Mesenteric fat pad (tissue), 1 donor: ENCODE measurements around the gene GOLGA6L10. TPM values are rescaled to one million over a fixed set of nuclear protein-coding genes. Genes with fewer than 3 reads are reported as not detected.
"Not testable (repeated sequence)": the region's sequence is repeated elsewhere in the genome, so short reads cannot be mapped to it uniquely, and the experiment has no call there.

ENCODE experiments used
- DNase-seq: peaks from one replicate; pipeline ENCODE4 v3.0.0-alpha.2; 2020; ENCODE audit warnings: low spot score
- long read RNA-seq: library from polyadenylated mRNA; unstranded; transcript quantifications from one replicate; pipeline ENCODE4 v2.0.0, GENCODE V29; 2020
- total RNA-seq: library from RNA; stranded (reverse); fragmentation: NEBNext Ultra II Directional; extraction: Animal tissue kit (Norgen Biotek cat#: 25700); gene quantifications from one replicate; pipeline ENCODE4 v1.2.1, GENCODE V29; 2021
- donor health status: DM: yes; HTN: yes; CAD: no.

Gene GOLGA6L10, protein sequence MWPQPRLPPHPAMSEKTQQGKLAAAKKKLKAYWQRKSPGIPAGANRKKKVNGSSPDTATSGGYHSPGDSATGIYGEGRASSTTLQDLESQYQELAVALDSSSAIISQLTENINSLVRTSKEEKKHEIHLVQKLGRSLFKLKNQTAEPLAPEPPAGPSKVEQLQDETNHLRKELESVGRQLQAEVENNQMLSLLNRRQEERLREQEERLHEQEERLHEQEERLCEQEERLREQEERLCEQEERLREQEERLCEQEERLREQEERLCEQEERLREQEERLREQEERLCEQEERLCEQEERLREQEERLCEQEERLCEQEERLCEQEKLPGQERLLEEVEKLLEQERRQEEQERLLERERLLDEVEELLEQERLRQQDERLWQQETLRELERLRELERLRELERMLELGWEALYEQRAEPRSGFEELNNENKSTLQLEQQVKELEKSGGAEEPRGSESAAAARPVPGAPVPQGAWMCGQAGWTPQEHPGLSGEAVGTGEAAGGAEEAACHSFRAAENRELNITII
- total RNA-seq, result 0.77 TPM
- long read RNA-seq, result 0 reads

DNA sequence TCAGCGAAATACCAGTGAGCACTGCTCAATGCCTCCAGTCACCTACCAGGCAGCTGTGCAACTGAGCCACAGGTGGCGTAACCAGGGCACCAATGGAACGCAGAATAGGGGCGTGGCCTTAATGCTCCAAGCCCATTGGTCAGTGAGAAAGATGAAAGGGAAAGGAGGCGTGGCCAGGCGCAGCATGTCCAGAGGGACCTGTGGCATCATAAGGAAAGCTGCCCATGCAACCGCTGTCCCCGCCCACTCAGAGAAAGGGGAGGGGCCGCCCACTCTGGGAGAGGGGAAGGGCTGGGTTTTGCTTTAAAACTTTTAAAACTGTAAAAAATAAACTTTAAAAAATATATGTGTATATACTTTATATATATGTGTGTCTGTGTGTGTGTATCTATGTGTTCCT lies at the start of gene GOLGA6L10:
GOLGA6L10 (minus strand) TSS at position 101 of the 400 bp plus-strand sequence; CDS start at position 1, 100 bp downstream.
- not testable (repeated sequence) for DNase-seq

- DNase-seq, result no peak
These were observed 49.5 kb upstream of the GOLGA6L10 start for GRCh38 chr15:82398785-82399184.

GRCh38 chr15:82397817-82398216 lies 48.5 kb upstream of the GOLGA6L10 start:
- no peak for DNase-seq

- DNase-seq, result not testable (repeated sequence)
These were observed 46.5 kb upstream of the GOLGA6L10 start for GRCh38 chr15:82395788-82396187.

- no peak for DNase-seq
These were observed 44.4 kb upstream of the GOLGA6L10 start for GRCh38 chr15:82393671-82394070.

DNA sequence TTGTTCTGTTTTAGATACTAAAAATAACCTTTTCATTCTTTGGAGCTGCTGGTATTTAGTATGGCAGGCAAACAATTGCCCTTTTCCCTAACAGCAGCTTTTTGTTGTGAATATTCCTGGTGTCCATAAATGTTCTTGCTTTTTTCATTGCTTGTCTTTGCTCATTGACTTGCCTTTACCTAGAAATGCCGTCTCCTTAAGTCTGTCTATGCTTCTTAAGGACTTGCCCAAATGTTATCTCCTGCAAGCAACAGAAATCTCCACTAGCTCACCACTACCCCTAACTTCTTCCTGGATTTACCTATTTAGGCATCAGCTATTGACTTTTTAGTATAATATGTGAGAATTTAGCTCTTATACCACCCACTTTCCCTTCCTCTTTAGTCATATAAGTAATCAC lies 42.8 kb upstream of the GOLGA6L10 start:
- DNase-seq, result not testable (repeated sequence)

DNA sequence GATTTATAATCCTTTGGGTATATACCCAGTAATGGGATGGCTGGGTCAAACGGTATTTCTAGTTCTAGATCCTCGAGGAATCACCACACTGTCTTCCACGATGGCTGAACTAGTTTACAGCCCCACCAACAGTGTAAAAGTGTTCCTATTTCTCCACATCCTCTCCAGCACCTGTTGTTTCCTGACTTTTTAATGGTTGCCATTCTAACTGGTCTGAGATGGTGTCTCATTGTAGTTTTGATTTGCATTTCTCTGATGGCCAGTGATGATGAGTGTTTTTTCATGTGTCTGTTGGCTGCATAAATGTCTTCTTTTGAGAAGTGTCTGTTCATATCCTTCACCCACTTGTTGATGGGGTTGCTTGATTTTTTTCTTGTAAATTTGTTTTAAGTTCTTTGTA lies 40.9 kb upstream of the GOLGA6L10 start:
- DNase-seq, result not testable (repeated sequence)

DNA sequence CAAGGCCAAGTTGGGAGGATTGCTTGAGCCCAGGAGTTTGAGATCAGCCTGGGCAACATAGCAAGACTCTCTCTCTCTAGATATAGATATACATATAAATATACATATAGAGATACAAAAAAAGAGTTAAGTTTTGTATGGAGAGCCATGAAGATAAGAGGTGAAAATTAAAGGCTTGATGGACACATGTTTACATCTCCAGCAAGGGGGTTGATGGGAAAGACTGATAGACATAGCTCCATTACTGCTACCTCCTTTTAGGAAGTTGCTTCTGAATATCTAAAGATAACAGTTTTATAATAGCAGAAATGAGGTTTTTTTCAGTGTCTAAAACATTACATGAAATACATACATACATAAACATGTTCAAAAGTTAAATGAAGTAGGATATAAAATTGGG lies 37.9 kb upstream of the GOLGA6L10 start:
- DNase-seq, result not testable (repeated sequence)

GRCh38 chr15:82381330-82381955 lies 32.2 kb upstream of the GOLGA6L10 start:
- not testable (repeated sequence) for DNase-seq

- not testable (repeated sequence) for DNase-seq
These were observed 30.3 kb upstream of the GOLGA6L10 start for GRCh38 chr15:82379552-82379951.

DNA sequence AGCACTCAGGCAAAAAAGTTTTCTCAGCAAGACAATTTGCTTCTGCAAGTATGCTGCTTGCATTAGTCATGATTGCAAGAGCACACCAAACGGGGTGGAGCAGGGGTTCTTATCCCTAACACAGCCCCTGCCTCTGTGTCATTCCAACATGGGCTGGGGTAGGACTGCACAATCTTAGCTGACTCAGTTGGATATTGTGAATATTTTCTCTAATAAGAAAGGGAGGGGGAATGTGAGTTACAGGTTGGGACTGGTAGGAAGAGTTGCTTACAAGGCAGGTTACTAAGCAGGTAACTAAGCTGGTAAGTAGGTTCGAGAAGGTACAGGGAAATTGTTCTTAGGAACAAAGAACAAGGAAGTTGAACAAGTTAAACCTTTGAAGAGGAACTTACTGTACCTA lies 24.4 kb upstream of the GOLGA6L10 start:
- not testable (repeated sequence) for DNase-seq

DNA sequence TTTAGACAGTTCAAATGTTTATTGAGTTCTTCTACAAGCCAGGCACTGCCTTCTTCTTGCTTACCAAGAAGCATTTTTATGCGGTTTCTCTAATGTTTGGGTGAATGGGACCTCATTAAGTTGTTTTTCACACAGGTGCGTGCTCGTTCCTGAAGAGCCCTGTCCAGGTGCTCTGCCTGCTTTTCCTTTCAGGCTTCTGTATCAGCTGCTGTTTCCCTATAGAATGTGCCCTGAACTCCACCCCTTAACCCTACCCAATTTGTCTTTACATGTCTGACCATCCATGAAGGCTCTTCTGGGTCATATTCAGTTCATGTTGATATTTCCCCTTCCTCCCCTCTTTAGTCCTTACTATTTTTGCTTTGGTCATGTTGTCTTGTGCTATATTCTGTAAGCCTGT lies 22.4 kb upstream of the GOLGA6L10 start:
- DNase-seq, result no peak

DNA sequence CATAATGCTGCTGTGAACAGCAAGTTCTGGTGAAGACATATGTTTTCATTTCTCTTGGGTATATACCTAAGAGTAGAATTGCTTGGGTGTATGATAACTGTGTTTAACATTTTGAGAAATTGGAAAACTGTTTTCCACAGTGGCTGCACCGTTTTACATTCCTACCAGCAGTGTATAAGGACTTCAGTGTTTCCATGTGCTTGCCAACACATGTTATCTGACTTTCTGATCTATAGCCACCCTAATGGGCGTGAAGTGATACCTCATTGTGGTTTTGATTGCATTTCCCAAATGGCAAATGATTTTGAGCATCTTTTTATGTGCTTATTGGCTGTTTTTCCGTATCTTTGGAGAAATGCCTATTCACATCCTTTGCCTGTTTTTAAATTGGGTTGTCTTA lies 18.5 kb upstream of the GOLGA6L10 start:
- DNase-seq, result not testable (repeated sequence)

DNA sequence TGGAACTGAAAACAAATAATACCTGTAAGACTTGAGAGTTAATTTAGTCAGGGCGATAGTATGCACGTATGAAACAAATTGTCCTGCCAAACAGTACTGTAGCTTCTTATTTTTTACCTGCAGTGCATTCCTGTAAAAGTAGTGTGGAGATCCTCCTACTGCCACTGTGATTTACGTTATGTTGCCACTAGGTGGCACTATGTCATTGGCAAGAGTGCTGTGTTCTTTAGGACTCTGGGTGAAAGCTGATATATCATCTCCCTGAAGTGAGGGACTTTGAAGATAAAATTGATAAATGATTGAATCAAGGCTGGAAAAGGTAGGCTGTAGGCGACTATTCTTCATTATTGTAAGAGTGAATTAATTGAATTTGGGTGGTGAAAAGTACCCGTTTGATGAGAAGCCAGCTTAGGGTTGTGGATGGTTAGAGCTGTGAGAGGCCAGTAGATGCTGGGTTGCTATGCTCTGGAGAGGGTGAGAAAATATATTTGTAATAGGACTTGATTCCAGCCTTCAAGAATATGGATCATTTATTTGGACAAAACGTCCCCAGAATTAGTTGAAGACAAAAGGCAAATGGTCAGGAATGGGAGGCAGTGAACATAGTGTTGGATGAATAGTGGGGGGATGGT lies 16.5 kb upstream of the GOLGA6L10 start:
- not testable (repeated sequence) for DNase-seq

DNA sequence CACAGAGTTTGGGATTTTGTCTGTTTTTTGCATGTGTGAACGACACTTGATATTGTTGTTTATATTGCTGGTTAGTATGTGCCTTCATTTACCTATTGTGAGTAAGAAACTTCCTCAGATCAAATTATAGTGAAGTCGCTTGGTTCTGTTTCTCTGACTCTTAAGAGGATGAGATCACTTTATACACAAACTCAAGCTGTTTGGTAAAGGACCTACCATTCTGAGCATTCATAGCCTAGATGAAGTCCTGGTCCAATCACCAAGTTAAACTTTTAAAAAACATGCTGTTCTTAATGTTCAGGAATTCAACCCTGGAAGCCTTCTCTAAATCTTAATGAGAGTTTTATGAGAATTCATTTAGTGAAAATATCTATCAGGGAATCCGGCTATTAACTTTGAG lies 15.3 kb upstream of the GOLGA6L10 start:
- not testable (repeated sequence) for DNase-seq

DNA sequence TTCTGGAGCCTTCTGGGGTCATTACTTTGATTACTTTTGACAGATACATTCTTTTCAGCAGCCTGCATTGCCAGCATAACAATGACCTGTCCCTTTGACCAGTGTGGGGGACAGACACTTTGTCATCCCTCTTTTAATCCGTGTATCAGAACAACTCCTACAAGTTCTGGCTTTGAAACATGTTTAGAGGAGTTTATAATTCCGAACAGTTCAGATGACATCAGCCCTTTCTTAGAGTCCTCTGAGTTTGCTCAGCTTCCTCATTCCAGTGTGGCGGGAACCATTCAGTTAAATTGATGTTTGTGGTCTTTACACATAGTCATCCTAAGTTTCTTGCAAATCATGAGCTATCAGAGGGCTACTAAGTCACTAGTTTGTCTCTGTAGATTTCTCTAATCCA lies 13.5 kb upstream of the GOLGA6L10 start:
- not testable (repeated sequence) for DNase-seq

- DNase-seq, result not testable (repeated sequence)
These were observed 11.3 kb upstream of the GOLGA6L10 start for GRCh38 chr15:82360618-82361017.

DNA sequence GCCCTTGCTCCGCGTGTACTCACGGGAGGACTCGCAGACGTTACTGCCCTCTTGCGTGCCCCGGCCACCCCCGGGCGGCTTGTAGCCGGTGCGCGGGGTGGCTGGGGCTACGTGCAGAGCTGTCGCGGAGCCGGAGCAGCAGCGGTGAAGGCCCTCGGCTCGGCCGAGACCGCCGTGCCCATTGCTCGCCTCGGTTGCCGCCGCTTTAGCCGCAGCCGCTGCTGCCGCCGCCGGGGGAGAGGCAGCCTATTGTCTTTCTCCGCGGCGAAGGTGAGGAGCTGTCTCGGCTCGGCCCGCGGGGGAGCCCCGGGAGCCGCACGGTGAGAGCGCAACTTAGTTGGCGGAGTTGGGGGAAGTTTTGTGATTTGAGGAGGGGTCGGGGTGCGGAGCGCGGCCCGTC lies 5.8 kb upstream of the GOLGA6L10 start:
- not testable (repeated sequence) for DNase-seq

DNA sequence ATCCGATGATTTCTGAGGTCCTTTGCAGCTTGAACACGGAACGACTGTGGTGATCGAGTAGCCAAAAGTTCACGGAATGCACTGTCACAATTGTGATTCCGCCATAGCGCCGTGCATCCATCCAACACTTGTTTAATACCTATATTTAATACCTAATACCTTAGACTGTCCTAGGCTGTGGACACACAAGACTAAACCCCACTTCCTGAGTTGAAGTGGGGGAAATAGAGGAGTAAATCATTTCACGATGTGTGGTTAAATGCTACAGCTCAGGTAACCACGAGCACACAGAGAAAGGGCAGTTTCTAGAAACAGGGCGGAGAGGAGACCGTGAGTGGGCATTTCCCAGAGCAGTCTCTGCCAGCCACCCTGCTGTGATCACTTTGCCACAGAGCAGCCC lies 5.3 kb upstream of the GOLGA6L10 start:
- not testable (repeated sequence) for DNase-seq

DNA sequence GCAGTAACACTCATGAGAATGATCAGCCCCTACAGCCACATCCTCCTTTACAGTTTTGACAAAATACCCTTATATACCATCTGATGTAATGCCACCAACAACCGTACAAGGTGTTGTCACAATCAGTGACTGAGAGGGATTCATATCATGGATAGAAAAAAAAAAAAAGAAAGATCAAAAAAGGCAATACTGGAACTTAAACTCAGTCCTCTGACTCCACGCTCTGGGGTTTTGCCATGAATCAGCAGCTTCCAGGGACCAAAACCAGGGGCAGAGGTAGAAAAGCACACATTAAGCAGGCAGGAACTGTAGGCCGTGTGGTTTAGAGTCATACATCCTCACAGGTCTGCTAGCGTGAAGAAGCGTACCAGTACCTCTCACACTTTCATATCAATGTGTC lies 1.6 kb downstream of the GOLGA6L10 start:
- DNase-seq, result not testable (repeated sequence)

GRCh38 chr15:82345176-82345575 lies 4.1 kb downstream of the GOLGA6L10 start:
- DNase-seq, result not testable (repeated sequence)

GRCh38 chr15:82344421-82344820 lies 4.9 kb downstream of the GOLGA6L10 start:
- not testable (repeated sequence) for DNase-seq
